ENCODE measurements around the gene TNPO1.

The TNPO1 gene

DNA sequence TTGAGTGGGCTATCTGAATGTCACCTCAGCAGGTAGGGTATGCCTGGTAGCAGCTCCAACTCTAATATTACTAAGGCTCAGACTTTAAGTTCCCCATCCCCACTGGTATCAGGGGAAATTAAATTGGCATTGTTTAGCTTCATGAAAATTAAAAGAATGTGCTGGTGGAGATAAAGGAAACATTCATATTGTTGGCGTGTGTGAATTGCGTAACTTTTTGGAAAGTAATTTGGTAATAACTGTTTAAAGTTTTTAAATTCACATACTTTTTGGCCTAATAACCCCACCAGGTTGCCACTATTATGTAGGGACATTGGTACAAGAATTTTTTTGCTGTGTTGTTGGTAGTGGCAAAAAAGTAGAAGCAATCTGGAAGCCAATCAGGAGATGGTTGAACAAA is 29.4 kb downstream of the TNPO1 start:
- no peak for DNase-seq (ENCODE audit: low spot score)
- H3K4me3 ChIP-seq (ENCODE audit: low read length in 2 of 2), result no peak overlapping the region
- H3K14ac ChIP-seq (ENCODE audit: low read length), result no peak overlapping the region

GRCh38 chr5:72846483-72846882 is 30.0 kb downstream of the TNPO1 start:
- H2BK120ac ChIP-seq (ENCODE audit: low read depth, low read length), result no peak overlapping the region
- H3K27me3 ChIP-seq (ENCODE audit: control insufficient read depth in 3 of 3, insufficient read depth in 3 of 3, low read depth in 1 of 3, low read length in 3 of 3), result no peaks in the 10 kb centered on the region
- no peak overlapping the region for H3K4me3 ChIP-seq (ENCODE audit: low read length in 2 of 2)
- H2BK12ac ChIP-seq (ENCODE audit: low read length), result no peak overlapping the region
- H3K27ac ChIP-seq (replicated peaks; ENCODE audit: low read length), result no peak overlapping the region
- H4K8ac ChIP-seq (ENCODE audit: low read depth, low read length), result no peak overlapping the region
- peaks cover 0 to 23% of the 10 kb centered on the region in 2 donors for H3K36me3 ChIP-seq (replicated peaks in 1 of 2; ENCODE audit: control insufficient read depth in 2 of 2, insufficient read depth in 2 of 2, low read length in 2 of 2)
- H2AFZ ChIP-seq (ENCODE audit: low read length), result no peak overlapping the region
- no peak overlapping the region for H2BK5ac ChIP-seq (ENCODE audit: low read length)
- H3K9me3 ChIP-seq (replicated peaks in 1 of 2; ENCODE audit: control insufficient read depth in 2 of 2, insufficient read depth in 1 of 2, low read depth in 1 of 2, low read length in 2 of 2), result no peaks in the 10 kb centered on the region
- no peak overlapping the region for H4K91ac ChIP-seq (ENCODE audit: low read depth, low read length, poor library complexity)
- no peak overlapping the region for H3K4me2 ChIP-seq (ENCODE audit: insufficient read depth, low read length, poor library complexity, severe bottlenecking)
- no peak overlapping the region for H3K23ac ChIP-seq (ENCODE audit: low read depth, low read length, poor library complexity)
- H3K4ac ChIP-seq (ENCODE audit: low read length), result no peak overlapping the region
- H3K18ac ChIP-seq (ENCODE audit: low read length), result no peak overlapping the region
- H3K79me1 ChIP-seq (ENCODE audit: low read depth, low read length), result no peaks in the 10 kb centered on the region
- no peak overlapping the region for H2AK5ac ChIP-seq (ENCODE audit: low read depth, low read length)
- no peak overlapping the region for H3K14ac ChIP-seq (ENCODE audit: low read length)
- no CpG with 5 or more reads among the region's 2 CpGs for WGBS, 2 donors (ENCODE audit: extremely low coverage in 2 of 2, insufficient read length in 2 of 2, insufficient replicate concordance in 1 of 2)
- no peak for DNase-seq (ENCODE audit: low spot score)
- no peak overlapping the region for H2BK15ac ChIP-seq (ENCODE audit: low read length)
- H3K4me1 ChIP-seq (ENCODE audit: control insufficient read depth in 2 of 2, insufficient read depth in 1 of 2, low read depth in 1 of 2, low read length in 2 of 2), result peaks cover 2 to 12% of the 10 kb centered on the region in 2 donors
- no peak overlapping the region for H3K9ac ChIP-seq (ENCODE audit: low read depth, low read length, poor library complexity)

More for the DNA sequence above, 29.4 kb downstream of the TNPO1 start:
- Histone ChIP-seq H3K27ac (replicated peaks; ENCODE audit: low read length) (no peak overlapping the region), H3K79me1 (ENCODE audit: low read depth, low read length) (no peaks in the 10 kb centered on the region), H2BK15ac (ENCODE audit: low read length) (no peak overlapping the region), H3K9me3 (replicated peaks in 1 of 2; ENCODE audit: control insufficient read depth in 2 of 2, insufficient read depth in 1 of 2, low read depth in 1 of 2, low read length in 2 of 2) (no peaks in the 10 kb centered on the region), H3K27me3 (ENCODE audit: control insufficient read depth in 3 of 3, insufficient read depth in 3 of 3, low read depth in 1 of 3, low read length in 3 of 3) (no peaks in the 10 kb centered on the region), H2BK120ac (ENCODE audit: low read depth, low read length) (no peak overlapping the region), H3K4me1 (ENCODE audit: control insufficient read depth in 2 of 2, insufficient read depth in 1 of 2, low read depth in 1 of 2, low read length in 2 of 2) (peaks cover 1 to 11% of the 10 kb centered on the region in 2 donors), H2BK12ac (ENCODE audit: low read length) (no peak overlapping the region), H3K36me3 (replicated peaks in 1 of 2; ENCODE audit: control insufficient read depth in 2 of 2, insufficient read depth in 2 of 2, low read length in 2 of 2) (peaks cover 0 to 17% of the 10 kb centered on the region in 2 donors), H3K18ac (ENCODE audit: low read length) (no peak overlapping the region), H2AFZ (ENCODE audit: low read length) (no peak overlapping the region), H4K8ac (ENCODE audit: low read depth, low read length) (no peak overlapping the region), H4K91ac (ENCODE audit: low read depth, low read length, poor library complexity) (no peak overlapping the region), H3K23ac (ENCODE audit: low read depth, low read length, poor library complexity) (no peak overlapping the region), H2AK5ac (ENCODE audit: low read depth, low read length) (no peak overlapping the region), H3K4ac (ENCODE audit: low read length) (no peak overlapping the region), H2BK5ac (ENCODE audit: low read length) (no peak overlapping the region), H3K9ac (ENCODE audit: low read depth, low read length, poor library complexity) (no peak overlapping the region), H3K4me2 (ENCODE audit: insufficient read depth, low read length, poor library complexity, severe bottlenecking) (no peak overlapping the region)
- 100% methylated on average over 2 of the region's 2 CpGs; no CpG with 5 or more reads in 1 of the 2 donors for WGBS, 2 donors (ENCODE audit: extremely low coverage in 2 of 2, insufficient read length in 2 of 2, insufficient replicate concordance in 1 of 2)

DNA sequence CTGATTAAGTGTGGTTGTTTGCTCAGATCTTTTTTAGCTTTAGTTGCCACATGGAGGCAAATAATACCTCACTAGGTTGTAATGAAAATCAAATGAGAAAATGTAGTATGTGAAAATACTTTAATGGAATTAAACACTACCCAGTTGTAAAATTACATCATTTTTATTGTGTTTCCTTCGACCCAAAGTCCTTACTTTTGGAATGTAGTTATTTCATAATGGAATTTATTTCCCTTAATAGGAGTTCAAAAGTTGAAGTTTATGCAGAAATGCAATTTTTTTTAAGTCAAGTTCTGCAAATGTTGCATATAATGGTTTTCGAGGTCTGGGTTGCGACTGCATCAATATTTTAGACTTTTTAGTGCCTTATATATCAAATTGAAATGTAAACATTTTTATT is 31.0 kb downstream of the TNPO1 start:
- no peak overlapping the region for H3K4me3 ChIP-seq (ENCODE audit: low read length in 2 of 2)
- H2AK5ac ChIP-seq (ENCODE audit: low read depth, low read length), result no peak overlapping the region
- H3K9me3 ChIP-seq (replicated peaks in 1 of 2; ENCODE audit: control insufficient read depth in 2 of 2, insufficient read depth in 1 of 2, low read depth in 1 of 2, low read length in 2 of 2), result no peaks in the 10 kb centered on the region
- DNase-seq (ENCODE audit: low spot score), result no peak
- H3K27me3 ChIP-seq (ENCODE audit: control insufficient read depth in 3 of 3, insufficient read depth in 3 of 3, low read depth in 1 of 3, low read length in 3 of 3), result no peaks in the 10 kb centered on the region
- no peak overlapping the region for H2BK120ac ChIP-seq (ENCODE audit: low read depth, low read length)
- H3K18ac ChIP-seq (ENCODE audit: low read length), result no peak overlapping the region
- peaks cover 3 to 13% of the 10 kb centered on the region in 2 donors for H3K4me1 ChIP-seq (ENCODE audit: control insufficient read depth in 2 of 2, insufficient read depth in 1 of 2, low read depth in 1 of 2, low read length in 2 of 2)
- H4K91ac ChIP-seq (ENCODE audit: low read depth, low read length, poor library complexity), result no peak overlapping the region
- H3K23ac ChIP-seq (ENCODE audit: low read depth, low read length, poor library complexity), result no peak overlapping the region
- no peak overlapping the region for H2BK5ac ChIP-seq (ENCODE audit: low read length)
- no peak overlapping the region for H3K4ac ChIP-seq (ENCODE audit: low read length)
- H3K79me1 ChIP-seq (ENCODE audit: low read depth, low read length), result no peaks in the 10 kb centered on the region
- no peak overlapping the region for H3K9ac ChIP-seq (ENCODE audit: low read depth, low read length, poor library complexity)
- no CpG with 5 or more reads among the region's 3 CpGs for WGBS, 2 donors (ENCODE audit: extremely low coverage in 2 of 2, insufficient read length in 2 of 2, insufficient replicate concordance in 1 of 2)
- no peak overlapping the region for H4K8ac ChIP-seq (ENCODE audit: low read depth, low read length)
- no peak overlapping the region for H3K4me2 ChIP-seq (ENCODE audit: insufficient read depth, low read length, poor library complexity, severe bottlenecking)
- H2BK12ac ChIP-seq (ENCODE audit: low read length), result no peak overlapping the region
- no peak overlapping the region for H2AFZ ChIP-seq (ENCODE audit: low read length)
- H3K27ac ChIP-seq (replicated peaks; ENCODE audit: low read length), result no peak overlapping the region
- H3K14ac ChIP-seq (ENCODE audit: low read length), result no peak overlapping the region
- peaks cover 0 to 32% of the 10 kb centered on the region in 2 donors for H3K36me3 ChIP-seq (replicated peaks in 1 of 2; ENCODE audit: control insufficient read depth in 2 of 2, insufficient read depth in 2 of 2, low read length in 2 of 2)
- H2BK15ac ChIP-seq (ENCODE audit: low read length), result no peak overlapping the region

- Histone ChIP-seq H3K9ac (ENCODE audit: low read depth, low read length, poor library complexity) (peak overlapping the region; percentile 95), H3K36me3 (replicated peaks in 1 of 2; ENCODE audit: control insufficient read depth in 2 of 2, insufficient read depth in 2 of 2, low read length in 2 of 2) (peaks cover under 1 to 38% of the 10 kb centered on the region in 2 donors), H2AFZ (ENCODE audit: low read length) (peak overlapping the region; percentile 85), H3K18ac (ENCODE audit: low read length) (peak overlapping the region; percentile 98), H3K4me1 (ENCODE audit: control insufficient read depth in 2 of 2, insufficient read depth in 1 of 2, low read depth in 1 of 2, low read length in 2 of 2) (peaks cover 3 to 13% of the 10 kb centered on the region in 2 donors), H3K23ac (ENCODE audit: low read depth, low read length, poor library complexity) (peak overlapping the region; percentile 95), H3K79me1 (ENCODE audit: low read depth, low read length) (no peaks in the 10 kb centered on the region), H4K8ac (ENCODE audit: low read depth, low read length) (no peak overlapping the region), H3K27ac (replicated peaks; ENCODE audit: low read length) (peak overlapping the region; percentile 94), H2BK120ac (ENCODE audit: low read depth, low read length) (no peak overlapping the region), H4K91ac (ENCODE audit: low read depth, low read length, poor library complexity) (no peak overlapping the region), H3K14ac (ENCODE audit: low read length) (peak overlapping the region; percentile 71), H3K4me3 (ENCODE audit: low read length in 2 of 2) (peak overlapping the region; percentile 77 to 96), H2BK12ac (ENCODE audit: low read length) (no peak overlapping the region), H3K9me3 (replicated peaks in 1 of 2; ENCODE audit: control insufficient read depth in 2 of 2, insufficient read depth in 1 of 2, low read depth in 1 of 2, low read length in 2 of 2) (no peaks in the 10 kb centered on the region), H3K27me3 (ENCODE audit: control insufficient read depth in 3 of 3, insufficient read depth in 3 of 3, low read depth in 1 of 3, low read length in 3 of 3) (no peaks in the 10 kb centered on the region), H2BK5ac (ENCODE audit: low read length) (peak overlapping the region; percentile 94), H2AK5ac (ENCODE audit: low read depth, low read length) (peak overlapping the region; percentile 84), H3K4ac (ENCODE audit: low read length) (no peak overlapping the region), H3K4me2 (ENCODE audit: insufficient read depth, low read length, poor library complexity, severe bottlenecking) (peak overlapping the region; percentile 41), H2BK15ac (ENCODE audit: low read length) (peak overlapping the region; percentile 75)
- DNase-seq (ENCODE audit: low spot score), result peak; percentile 78
- WGBS, 2 donors (ENCODE audit: extremely low coverage in 2 of 2, insufficient read length in 2 of 2, insufficient replicate concordance in 1 of 2), result no CpG with 5 or more reads among the region's 32 CpGs
These were observed 31.6 kb downstream of the TNPO1 start for GRCh38 chr5:72847989-72848473.

All from neuronal stem cell (in vitro differentiated cells).